Activated T-cell treated with anti-CD3 and anti-CD28 coated beads, Interleukin-2, amount 50 U/mL, for 24 hours (primary cell): ENCODE results near the gene LCE2D.
"Not testable (repeated sequence)": the region's sequence is repeated elsewhere in the genome, so short reads cannot be mapped to it uniquely, and the experiment has no call there.

Source experiments
- DNase-seq: peaks from one replicate; pipeline ENCODE4 v3.0.0-alpha.2; 2020
- H3K27ac Mint-ChIP-seq: 2 replicates; pipeline ENCODE4 v1.8.0; 2020; ENCODE audit warnings: mild to moderate bottlenecking, mixed read lengths
- H3K27me3 Mint-ChIP-seq: 2 replicates; pipeline ENCODE4 v1.8.0; 2020; ENCODE audit warnings: mixed read lengths
- H3K36me3 Mint-ChIP-seq: 2 replicates; pipeline ENCODE4 v1.8.0; 2020; ENCODE audit warnings: low read depth, mixed read lengths
- H3K4me1 Mint-ChIP-seq: 2 replicates; pipeline ENCODE4 v1.8.0; 2020; ENCODE audit warnings: low read depth, mixed read lengths
- H3K4me3 Mint-ChIP-seq: 2 replicates; pipeline ENCODE4 v1.8.0; 2020; ENCODE audit warnings: mild to moderate bottlenecking, moderate library complexity, mixed read lengths
- H3K9me3 Mint-ChIP-seq: 2 replicates; pipeline ENCODE4 v1.8.0; 2020; ENCODE audit warnings: mixed read lengths

The LCE2D gene

GRCh38 chr1:152667648-152668047, 4.5 kb downstream of the LCE2D start:
- no peak for DNase-seq
- Mint-ChIP-seq H3K4me1 (no peaks in the 10 kb centered on the region), H3K36me3 (no peaks in the 10 kb centered on the region), H3K9me3 (no peaks in the 10 kb centered on the region), H3K27ac (no peak overlapping the region), H3K27me3 (peaks cover 49% of the 10 kb centered on the region), H3K4me3 (no peak overlapping the region)

GRCh38 chr1:152673016-152673415, 9.8 kb downstream of the LCE2D start:
- H3K27me3 Mint-ChIP-seq: peaks cover 25% of the 10 kb centered on the region
- H3K36me3 Mint-ChIP-seq: no peaks in the 10 kb centered on the region
- H3K9me3 Mint-ChIP-seq: no peaks in the 10 kb centered on the region
- no peak overlapping the region for H3K4me3 Mint-ChIP-seq
- no peak for DNase-seq
- no peaks in the 10 kb centered on the region for H3K4me1 Mint-ChIP-seq
- H3K27ac Mint-ChIP-seq: no peak overlapping the region

GRCh38 chr1:152674983-152675382, 11.8 kb downstream of the LCE2D start, which contains the start of gene LCE2C:
LCE2C (plus strand) TSS chr1:152675279; CDS start chr1:152676016, 737 bp downstream.
- peaks cover 40% of the 10 kb centered on the region for H3K27me3 Mint-ChIP-seq
- not testable (repeated sequence) for H3K27ac Mint-ChIP-seq, H3K9me3 Mint-ChIP-seq, H3K4me3 Mint-ChIP-seq, H3K4me1 Mint-ChIP-seq, H3K36me3 Mint-ChIP-seq, DNase-seq

- Mint-ChIP-seq H3K4me1 (no peaks in the 10 kb centered on the region), H3K4me3 (no peak overlapping the region), H3K36me3 (no peaks in the 10 kb centered on the region), H3K27ac (no peak overlapping the region), H3K27me3 (peaks cover 41% of the 10 kb centered on the region), H3K9me3 (no peaks in the 10 kb centered on the region)
- no peak for DNase-seq
These were observed 16.3 kb downstream of the LCE2D start for GRCh38 chr1:152679459-152679858.

- no peaks in the 10 kb centered on the region for H3K4me1 Mint-ChIP-seq
- H3K4me3 Mint-ChIP-seq: no peak overlapping the region
- peaks cover 44% of the 10 kb centered on the region for H3K27me3 Mint-ChIP-seq
- no peak overlapping the region for H3K27ac Mint-ChIP-seq
- no peaks in the 10 kb centered on the region for H3K36me3 Mint-ChIP-seq
- H3K9me3 Mint-ChIP-seq: no peaks in the 10 kb centered on the region
- no peak for DNase-seq
These were observed 18.4 kb downstream of the LCE2D start for GRCh38 chr1:152681616-152682015.

GRCh38 chr1:152683846-152684245, 20.7 kb downstream of the LCE2D start:
- Mint-ChIP-seq H3K9me3 (no peaks in the 10 kb centered on the region), H3K4me1 (no peaks in the 10 kb centered on the region), H3K4me3 (no peak overlapping the region), H3K36me3 (no peaks in the 10 kb centered on the region), H3K27ac (no peak overlapping the region), H3K27me3 (peaks cover 45% of the 10 kb centered on the region)
- no peak for DNase-seq

GRCh38 chr1:152685823-152686222, 22.6 kb downstream of the LCE2D start, which contains the start of gene LCE2B:
LCE2B (plus strand) TSS chr1:152686123; CDS start chr1:152686844, 721 bp downstream.
- DNase-seq, H3K36me3 Mint-ChIP-seq, H3K4me3 Mint-ChIP-seq, H3K27ac Mint-ChIP-seq, H3K4me1 Mint-ChIP-seq, H3K9me3 Mint-ChIP-seq: not testable (repeated sequence)
- peaks cover 47% of the 10 kb centered on the region for H3K27me3 Mint-ChIP-seq

- H3K9me3 Mint-ChIP-seq: no peaks in the 10 kb centered on the region
- H3K4me1 Mint-ChIP-seq: no peaks in the 10 kb centered on the region
- no peaks in the 10 kb centered on the region for H3K36me3 Mint-ChIP-seq
- H3K27me3 Mint-ChIP-seq: peaks cover 5% of the 10 kb centered on the region
- H3K4me3 Mint-ChIP-seq: no peak within 1 kb of the TSS
- DNase-seq: no peak
- no peak within 1 kb of the TSS for H3K27ac Mint-ChIP-seq
These were observed 34.8 kb downstream of the LCE2D start, which contains the start of gene LCE2A for GRCh38 chr1:152697701-152698600. LCE2A (plus strand) TSS chr1:152698345; CDS start chr1:152698902, 557 bp downstream.

- peaks cover 14% of the 10 kb centered on the region for H3K27me3 Mint-ChIP-seq
- no peaks in the 10 kb centered on the region for H3K36me3 Mint-ChIP-seq
- H3K27ac Mint-ChIP-seq: no peak overlapping the region
- H3K4me1 Mint-ChIP-seq: no peaks in the 10 kb centered on the region
- H3K4me3 Mint-ChIP-seq: no peak overlapping the region
- no peak for DNase-seq
- peaks cover 5% of the 10 kb centered on the region for H3K9me3 Mint-ChIP-seq
These were observed 36.6 kb downstream of the LCE2D start for GRCh38 chr1:152699746-152700145.

GRCh38 chr1:152707860-152708259, 44.7 kb downstream of the LCE2D start, which contains the start of gene LCE4A:
LCE4A (plus strand) TSS chr1:152708160; CDS start chr1:152709076, 916 bp downstream.
- DNase-seq: no peak
- Mint-ChIP-seq H3K4me3 (no peak within 1 kb of the TSS), H3K4me1 (no peaks in the 10 kb centered on the region), H3K27me3 (peaks cover 43% of the 10 kb centered on the region), H3K27ac (no peak within 1 kb of the TSS), H3K9me3 (peaks cover 8% of the 10 kb centered on the region), H3K36me3 (no peaks in the 10 kb centered on the region)
